SK-N-MC (cell line): Measurements from ENCODE around the gene CCBE1.
"Not testable (repeated sequence)": the region's sequence is repeated elsewhere in the genome, so short reads cannot be mapped to it uniquely, and the experiment has no call there.

Experiments
- DNase-seq: peaks from one replicate; pipeline ENCODE4 v3.0.0-alpha.2; 2011; ENCODE audit warnings: low read depth, low spot score
- H3K27ac ChIP-seq: fragments of 200-600 bp; sonication (generic); 2 replicates; pipeline ENCODE4 v1.5.1; 2016; ENCODE audit warnings: mixed run types
- H3K36me3 ChIP-seq: fragments of 200-600 bp; sonication (generic); 2 replicates; pipeline ENCODE4 v1.6.1; 2017; ENCODE audit warnings: antibody characterized with exemption, low read length, mixed read lengths; ENCODE audit not compliant: insufficient read depth
- H3K4me3 ChIP-seq: fragments of 200-600 bp; sonication (generic); 2 replicates; pipeline ENCODE4 v1.5.1; 2016
- H3K9ac ChIP-seq: fragments of 200-600 bp; sonication (generic); 2 replicates; pipeline ENCODE4 v1.8.0; 2017; ENCODE audit warnings: mixed run types, mixed read lengths; ENCODE audit not compliant: insufficient read length
- H3K9me3 ChIP-seq: fragments of 200-600 bp; sonication (generic); 2 replicates; pipeline ENCODE4 v1.6.1; 2017; ENCODE audit warnings: low read depth, mild to moderate bottlenecking, antibody characterized with exemption, low read length, moderate library complexity, mixed read lengths
- EZH2 ChIP-seq: fragments of 200-600 bp; sonication (generic); IDR thresholded peaks from one replicate; pipeline ENCODE4 v1.6.1; 2017; ENCODE audit warnings: antibody characterized with exemption
- FOXP2 ChIP-seq: optimal IDR thresholded peaks from 2 replicates; pipeline ENCODE3; 2011; ENCODE audit warnings: mild to moderate bottlenecking, moderate library complexity; ENCODE audit not compliant: insufficient read depth; ENCODE audit errors: extremely low read length, control extremely low read depth
- POLR2AphosphoS5 ChIP-seq: IDR thresholded peaks from 2 replicates; pipeline ENCODE4 v1.6.1; 2012; ENCODE audit warnings: mild to moderate bottlenecking, low read depth, low read length, borderline replicate concordance

CCBE1 gene

GRCh38 chr18:59667488-59667887, 29.7 kb downstream of the CCBE1 start:
- TF ChIP-seq POLR2AphosphoS5 (no peak), EZH2 (no peak), FOXP2 (no peak)

GRCh38 chr18:59666007-59666402, 31.2 kb downstream of the CCBE1 start:
- not testable (repeated sequence) for H3K27ac ChIP-seq, H3K36me3 ChIP-seq, DNase-seq, H3K4me3 ChIP-seq, H3K9me3 ChIP-seq, H3K9ac ChIP-seq

More at GRCh38 chr18:59667488-59667887, 29.7 kb downstream of the CCBE1 start:
- no peak overlapping the region for H3K27ac ChIP-seq
- no peak for DNase-seq
- H3K36me3 ChIP-seq = no peaks in the 10 kb centered on the region
- no peaks in the 10 kb centered on the region for H3K9me3 ChIP-seq
- no peak overlapping the region for H3K4me3 ChIP-seq
- no peak overlapping the region for H3K9ac ChIP-seq

DNA sequence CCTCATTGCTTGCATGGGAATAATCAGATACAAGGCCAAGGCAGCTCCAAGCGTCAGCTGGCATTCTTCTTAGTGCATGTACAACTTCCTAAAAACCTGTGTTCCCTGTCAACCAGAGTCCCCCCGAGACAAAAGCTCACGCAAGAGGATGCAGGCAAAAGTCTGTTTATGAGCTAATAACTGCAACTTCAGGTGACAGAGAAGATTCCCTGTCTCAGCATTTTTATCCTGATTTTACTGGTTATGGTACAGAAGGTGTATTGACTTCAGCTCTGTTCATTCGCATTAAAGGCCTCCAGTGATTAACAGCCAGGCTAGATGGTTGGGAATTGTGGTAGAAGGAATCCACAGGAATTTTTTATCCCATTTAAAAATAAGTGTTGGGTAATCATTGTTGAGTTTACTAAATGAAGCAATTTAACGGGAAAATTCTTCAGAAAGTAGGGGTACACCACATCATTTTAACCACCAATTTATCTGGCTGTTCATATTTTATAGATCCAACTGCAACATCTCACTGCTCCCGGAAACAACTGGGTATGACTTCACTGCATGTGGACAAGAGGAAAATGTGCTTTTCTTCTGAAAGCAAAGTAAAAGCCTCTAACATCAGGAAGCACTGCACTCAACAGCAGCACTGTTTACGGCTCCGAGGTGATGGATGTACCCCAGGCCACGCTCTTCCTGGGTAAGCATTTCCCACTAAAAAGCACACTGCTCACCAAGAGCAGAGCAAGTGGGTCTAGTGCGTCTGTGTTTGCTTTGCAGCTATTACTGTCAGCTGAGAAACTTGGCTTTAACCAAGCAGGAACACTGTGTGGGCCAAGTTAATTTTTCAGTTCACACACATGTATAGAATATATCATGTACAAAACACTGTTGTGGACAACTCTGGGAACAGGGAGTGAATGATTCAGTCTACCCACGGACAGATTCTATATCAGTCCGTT, 31.9 kb downstream of the CCBE1 start:
- no peaks in the 10 kb centered on the region for H3K9me3 ChIP-seq
- no peak overlapping the region for H3K9ac ChIP-seq
- DNase-seq = no peak
- H3K27ac ChIP-seq = no peak overlapping the region
- TF ChIP-seq FOXP2 (no peak), POLR2AphosphoS5 (no peak), EZH2 (no peak)
- no peaks in the 10 kb centered on the region for H3K36me3 ChIP-seq
- no peak overlapping the region for H3K4me3 ChIP-seq

DNA sequence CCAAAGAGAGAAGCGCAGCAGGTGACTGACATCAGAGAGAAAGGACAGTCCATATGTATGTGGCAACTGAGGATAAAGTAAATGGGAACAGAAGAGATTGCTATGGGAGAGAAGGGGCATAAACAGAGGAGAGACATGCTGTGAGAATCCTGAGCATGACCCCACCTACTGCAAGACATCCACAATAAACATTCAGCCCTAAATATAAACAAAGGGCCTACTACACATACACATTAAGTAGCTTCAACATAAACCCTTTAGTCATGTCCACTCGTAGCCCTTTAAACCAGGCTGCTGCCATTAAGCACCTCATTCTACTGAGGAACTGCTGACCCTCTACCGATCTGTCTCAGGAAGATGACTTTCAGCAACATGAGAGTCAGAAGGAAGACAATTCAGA, 32.9 kb downstream of the CCBE1 start:
- TF ChIP-seq EZH2 (no peak), FOXP2 (no peak), POLR2AphosphoS5 (no peak)
- DNase-seq = no peak
- Histone ChIP-seq H3K9ac (no peak overlapping the region), H3K9me3 (no peaks in the 10 kb centered on the region), H3K27ac (no peak overlapping the region), H3K4me3 (no peak overlapping the region), H3K36me3 (no peaks in the 10 kb centered on the region)

DNA sequence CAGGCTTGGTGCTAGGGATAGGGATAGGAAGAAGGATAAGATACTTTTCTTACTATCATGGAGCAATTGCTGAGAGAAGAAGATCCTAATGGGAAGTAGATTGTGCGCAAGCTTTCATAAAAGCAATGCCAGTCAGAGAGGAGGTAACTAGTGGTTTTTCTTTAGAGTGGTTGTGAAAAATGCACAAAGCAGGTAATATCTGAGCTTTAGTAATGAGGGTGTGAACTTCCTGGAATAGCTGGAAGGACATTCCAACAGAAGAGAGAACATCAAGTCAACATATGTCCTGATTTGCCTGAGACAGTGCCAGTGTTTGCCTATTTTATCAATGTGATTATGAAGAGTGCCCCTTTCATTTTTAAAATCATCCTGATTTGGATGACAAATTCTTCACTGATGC, 34.1 kb downstream of the CCBE1 start:
- DNase-seq = no peak
- no peaks in the 10 kb centered on the region for H3K9me3 ChIP-seq
- TF ChIP-seq POLR2AphosphoS5 = no peak
- H3K4me3 ChIP-seq = no peak overlapping the region
- H3K27ac ChIP-seq = no peak overlapping the region
- H3K36me3 ChIP-seq = no peaks in the 10 kb centered on the region
- H3K9ac ChIP-seq = no peak overlapping the region

DNA sequence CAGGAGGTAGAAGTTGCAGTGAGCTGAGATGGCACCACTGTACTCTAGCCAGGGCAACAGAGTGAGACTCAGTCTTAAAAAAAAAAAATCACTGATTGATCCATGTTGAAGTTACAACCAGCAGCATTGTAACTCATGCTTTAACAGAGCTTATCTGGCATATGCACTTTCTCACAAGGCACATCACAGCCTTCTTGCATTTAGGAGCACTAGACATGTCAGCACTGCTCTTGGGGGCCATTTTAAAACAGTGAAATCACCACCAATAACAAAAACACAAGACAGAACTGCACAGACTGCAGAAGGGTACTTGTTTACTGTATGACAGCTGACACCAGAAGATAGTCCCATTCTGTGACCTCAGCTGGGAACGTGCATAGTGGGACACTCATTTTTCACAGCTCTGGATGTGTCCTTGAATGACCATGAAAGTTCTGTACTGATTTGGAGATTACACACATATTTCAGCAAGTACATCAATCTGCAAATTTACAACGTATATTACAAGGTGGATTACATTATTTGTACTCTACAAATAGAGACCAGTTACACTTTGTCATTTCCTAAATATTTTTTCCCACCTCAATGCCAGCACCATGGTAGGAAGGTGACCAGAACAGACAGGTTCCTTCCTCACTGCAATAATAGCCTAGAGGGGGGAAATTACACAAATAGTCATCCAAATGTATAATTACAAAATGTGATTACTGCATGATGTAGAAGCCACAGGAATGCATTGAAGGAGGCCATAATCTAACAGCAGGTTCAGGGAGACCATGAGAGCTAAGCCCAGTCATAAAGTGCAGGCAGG, 35.1 kb downstream of the CCBE1 start:
- no peak overlapping the region for H3K27ac ChIP-seq
- DNase-seq = no peak
- TF ChIP-seq FOXP2 (no peak), EZH2 (no peak), POLR2AphosphoS5 (no peak)
- H3K9me3 ChIP-seq = no peaks in the 10 kb centered on the region
- H3K36me3 ChIP-seq = no peaks in the 10 kb centered on the region
- H3K4me3 ChIP-seq = no peak overlapping the region
- H3K9ac ChIP-seq = no peak overlapping the region

DNA sequence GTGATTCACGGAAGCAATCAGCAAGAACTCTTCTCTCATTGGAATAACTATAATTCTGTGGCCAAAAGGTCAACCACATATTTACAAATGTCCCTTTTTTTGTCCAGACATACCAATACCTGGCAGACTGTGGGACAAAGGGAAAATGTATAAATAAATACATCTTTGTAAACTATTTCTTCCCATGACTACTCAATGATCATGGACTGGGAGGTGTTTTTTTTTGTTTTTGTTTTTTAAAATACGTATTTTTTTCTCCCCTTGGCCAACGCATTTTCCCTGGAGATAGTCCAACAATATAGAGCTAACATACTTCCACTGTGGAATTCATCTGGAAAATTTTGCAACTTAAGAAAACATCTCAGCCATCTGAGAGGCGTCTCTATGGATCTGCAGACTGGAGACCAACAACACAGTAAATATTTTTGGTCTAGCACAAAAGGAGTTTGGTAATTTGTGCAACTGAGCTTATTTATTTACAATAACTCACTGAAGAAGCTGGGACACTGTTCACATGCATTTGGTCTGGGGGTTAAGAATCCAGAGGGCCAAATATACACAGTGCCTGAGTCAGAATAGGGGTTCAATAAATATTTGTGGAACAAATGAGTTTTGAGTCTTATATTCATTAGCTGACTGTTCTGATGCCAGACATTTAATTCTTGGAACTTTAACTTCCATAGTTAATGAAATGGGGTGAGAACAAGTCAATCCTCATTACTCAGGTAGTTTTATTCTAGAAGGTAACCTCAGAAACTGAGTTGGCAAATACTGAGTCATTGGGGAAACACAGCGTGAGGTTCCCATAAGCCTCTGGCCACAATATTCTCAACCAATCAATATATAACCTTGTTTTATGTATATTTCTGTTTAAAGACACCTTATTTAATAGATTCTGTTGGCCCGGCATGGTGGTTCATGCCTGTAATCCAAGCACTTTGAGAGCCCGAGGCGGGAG, 36.2 kb downstream of the CCBE1 start:
- TF ChIP-seq POLR2AphosphoS5 = no peak
- TF ChIP-seq EZH2 = no peak
- TF ChIP-seq FOXP2 = no peak
- Histone ChIP-seq H3K36me3 (no peaks in the 10 kb centered on the region), H3K4me3 (no peak overlapping the region), H3K27ac (no peak overlapping the region), H3K9ac (no peak overlapping the region), H3K9me3 (no peaks in the 10 kb centered on the region)
- DNase-seq = no peak

- no peak for DNase-seq
- TF ChIP-seq FOXP2 (no peak), POLR2AphosphoS5 (no peak), EZH2 (no peak)
- Histone ChIP-seq H3K27ac (no peak overlapping the region), H3K9me3 (no peaks in the 10 kb centered on the region), H3K36me3 (no peaks in the 10 kb centered on the region), H3K9ac (no peak overlapping the region), H3K4me3 (no peak overlapping the region)
Measured at GRCh38 chr18:59660366-59660765, 36.9 kb downstream of the CCBE1 start.
